Measurements from ENCODE around the gene E2F6.

DNA sequence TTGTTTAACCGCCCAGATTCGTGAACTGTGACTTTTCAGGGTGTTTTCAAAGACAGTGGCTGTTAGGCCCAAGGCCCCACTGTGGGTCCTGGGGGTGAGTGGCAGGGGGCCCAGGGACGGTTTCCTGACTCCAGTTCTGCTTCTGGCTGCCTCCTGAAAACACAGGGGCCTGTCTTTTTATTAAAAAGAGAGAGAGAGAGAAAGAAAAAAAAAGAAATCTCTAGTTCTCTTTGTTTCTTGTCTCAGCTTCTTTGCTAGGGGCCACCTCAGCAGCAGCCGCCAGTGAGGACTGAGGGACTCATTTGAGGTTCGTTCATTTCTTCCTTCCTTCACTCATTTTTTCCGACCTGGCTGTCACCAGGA is 15.4 kb upstream of the E2F6 start:
- TF ChIP-seq, protein P1, sequence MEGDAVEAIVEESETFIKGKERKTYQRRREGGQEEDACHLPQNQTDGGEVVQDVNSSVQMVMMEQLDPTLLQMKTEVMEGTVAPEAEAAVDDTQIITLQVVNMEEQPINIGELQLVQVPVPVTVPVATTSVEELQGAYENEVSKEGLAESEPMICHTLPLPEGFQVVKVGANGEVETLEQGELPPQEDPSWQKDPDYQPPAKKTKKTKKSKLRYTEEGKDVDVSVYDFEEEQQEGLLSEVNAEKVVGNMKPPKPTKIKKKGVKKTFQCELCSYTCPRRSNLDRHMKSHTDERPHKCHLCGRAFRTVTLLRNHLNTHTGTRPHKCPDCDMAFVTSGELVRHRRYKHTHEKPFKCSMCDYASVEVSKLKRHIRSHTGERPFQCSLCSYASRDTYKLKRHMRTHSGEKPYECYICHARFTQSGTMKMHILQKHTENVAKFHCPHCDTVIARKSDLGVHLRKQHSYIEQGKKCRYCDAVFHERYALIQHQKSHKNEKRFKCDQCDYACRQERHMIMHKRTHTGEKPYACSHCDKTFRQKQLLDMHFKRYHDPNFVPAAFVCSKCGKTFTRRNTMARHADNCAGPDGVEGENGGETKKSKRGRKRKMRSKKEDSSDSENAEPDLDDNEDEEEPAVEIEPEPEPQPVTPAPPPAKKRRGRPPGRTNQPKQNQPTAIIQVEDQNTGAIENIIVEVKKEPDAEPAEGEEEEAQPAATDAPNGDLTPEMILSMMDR (IDR thresholded peaks at IDR 0.05): no peak
- TF ChIP-seq POLR2A (IDR thresholded peaks at IDR 0.05): no peak
